GM19035 (cell line): ENCODE measurements around the gene NDUFS6.
A peak's percentile ranks its signal among the peaks of the same experiment; 100 is the strongest.
"Not testable (repeated sequence)": the region's sequence is repeated elsewhere in the genome, so short reads cannot be mapped to it uniquely, and the experiment has no call there.

Experiments used
- ATAC-seq: cut with Tn5 transposase; IDR thresholded peaks from one replicate; pipeline ENCODE4 v1.9.1; 2021; ENCODE audit not compliant: unreplicated experiment

NDUFS6 gene

DNA sequence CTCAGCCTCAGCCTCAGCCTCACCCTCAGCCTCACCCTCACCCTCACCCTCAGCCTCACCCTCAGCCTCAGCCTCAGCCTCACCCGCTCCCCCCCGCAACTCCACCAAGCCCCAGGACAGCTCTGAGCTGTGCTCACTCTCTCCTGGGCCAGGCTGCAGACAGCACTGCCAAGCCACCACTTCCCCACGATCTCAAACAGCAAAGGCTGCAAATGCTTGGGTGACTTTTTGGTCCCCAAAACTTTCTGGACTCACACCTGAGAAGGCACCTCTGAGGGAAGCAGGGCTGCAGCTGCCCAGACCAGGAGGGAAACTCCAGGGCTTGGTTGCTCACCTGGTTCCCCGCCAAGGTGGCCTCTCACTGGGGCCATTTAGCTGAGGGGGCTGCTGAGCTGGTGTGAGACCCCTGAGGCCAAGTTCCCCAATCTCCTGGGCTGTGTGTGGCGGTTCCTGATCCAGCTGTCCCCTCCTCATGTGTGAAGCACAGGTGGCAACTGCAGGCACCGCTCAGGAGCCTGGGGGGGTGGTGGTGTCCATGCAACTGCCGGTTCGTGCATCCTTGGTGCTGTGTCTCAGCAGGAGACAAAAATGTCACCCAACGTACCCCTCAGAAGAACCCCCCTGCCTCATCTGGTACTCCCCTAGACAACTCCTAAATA, 19.4 kb upstream of the NDUFS6 start:
- ATAC-seq, result no peak

DNA sequence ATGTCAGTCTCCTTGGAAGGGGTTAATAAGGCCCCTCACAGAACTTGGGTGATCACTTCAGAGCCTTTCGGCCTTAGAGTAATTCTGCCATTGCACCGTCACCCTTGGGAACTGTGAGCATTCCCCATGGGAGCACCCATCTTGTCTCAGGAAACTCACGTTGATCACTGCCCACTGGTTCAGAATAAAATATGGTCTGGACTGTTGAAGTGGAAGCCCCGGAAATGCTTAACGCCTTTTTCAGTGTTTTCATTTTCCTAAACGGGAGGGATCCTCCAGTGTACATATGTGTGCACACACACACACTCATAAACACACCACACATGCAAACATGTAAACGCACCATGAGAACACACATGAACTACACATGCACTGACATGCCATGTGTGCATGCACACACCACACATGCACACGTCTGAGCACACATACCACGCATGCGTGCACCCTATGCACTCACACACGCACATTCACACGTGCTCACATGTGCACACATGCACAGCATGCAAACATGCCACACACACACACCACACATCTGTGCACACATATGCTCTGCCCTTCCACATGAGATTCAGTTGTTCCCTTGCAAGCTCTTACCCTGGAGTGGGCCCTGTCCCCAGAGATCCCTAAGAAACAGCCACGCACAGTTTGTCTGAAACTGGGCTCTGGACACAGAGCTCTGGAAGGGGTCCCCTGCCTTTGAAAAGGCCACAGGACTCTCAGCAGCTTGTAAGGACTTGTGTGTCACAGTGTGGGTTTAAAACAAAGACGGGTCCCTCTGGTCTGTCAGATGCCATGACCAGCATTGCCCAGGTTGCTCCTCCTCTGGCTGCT, 18.6 kb upstream of the NDUFS6 start:
- peak; percentile 12 for ATAC-seq

DNA sequence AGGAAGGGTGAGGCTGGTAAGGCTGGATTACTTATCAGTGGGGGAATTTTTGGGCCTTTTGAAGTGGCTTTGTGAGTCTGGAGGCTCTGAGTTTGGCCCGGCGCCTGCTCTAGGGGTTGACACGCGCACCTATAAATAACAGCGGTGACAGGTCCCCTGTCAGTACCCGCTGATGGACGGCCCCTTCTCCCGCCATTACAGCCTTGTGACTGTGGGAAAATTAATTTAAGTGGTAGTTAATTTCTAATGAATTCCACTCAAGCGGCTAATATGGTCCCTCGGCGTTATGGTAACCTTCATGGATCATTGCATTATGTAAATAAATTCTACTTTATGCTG, 18.0 kb upstream of the NDUFS6 start:
- ATAC-seq, result peak; percentile 77

DNA sequence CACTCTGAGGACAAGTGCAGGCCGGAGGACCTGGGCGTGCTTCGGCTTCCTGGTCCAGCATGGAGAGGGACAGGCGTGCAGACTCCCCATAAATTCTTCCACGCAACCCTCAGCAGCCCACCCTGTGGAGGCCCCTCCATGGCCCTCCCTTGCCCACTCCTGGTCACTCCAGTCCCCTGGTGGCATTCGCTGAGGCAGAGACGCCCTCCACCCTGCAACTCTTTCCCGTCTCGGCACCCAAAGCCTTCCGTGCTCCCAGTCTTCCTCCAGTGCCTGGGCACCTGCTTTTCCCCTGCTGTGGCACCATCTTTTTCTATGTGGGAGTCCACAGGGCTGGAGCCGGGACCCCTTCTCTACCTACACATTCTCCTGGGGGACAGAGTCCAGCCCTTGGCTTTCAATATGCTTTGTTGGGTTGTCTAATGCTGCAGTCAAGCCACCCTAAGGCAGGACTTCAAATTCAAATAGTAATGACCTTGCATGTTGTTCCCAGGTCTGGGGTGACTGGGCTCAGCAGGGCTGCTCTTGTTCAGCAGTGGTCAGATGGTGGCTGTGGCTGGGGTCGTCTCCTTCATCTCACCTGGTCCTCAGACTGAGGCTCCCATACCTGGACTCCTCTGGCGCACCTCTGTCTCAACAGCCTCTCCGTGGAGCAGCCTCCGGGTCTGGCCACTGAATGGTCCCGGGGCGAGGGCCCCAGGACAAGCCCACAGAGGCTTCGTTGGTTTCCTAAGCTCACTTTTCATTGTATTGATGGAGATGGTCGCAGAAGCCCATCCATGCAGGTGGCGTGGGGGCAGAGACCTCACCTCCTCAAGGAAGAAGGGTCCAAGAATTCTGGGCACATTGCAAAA, 16.8 kb upstream of the NDUFS6 start:
- ATAC-seq, result no peak

DNA sequence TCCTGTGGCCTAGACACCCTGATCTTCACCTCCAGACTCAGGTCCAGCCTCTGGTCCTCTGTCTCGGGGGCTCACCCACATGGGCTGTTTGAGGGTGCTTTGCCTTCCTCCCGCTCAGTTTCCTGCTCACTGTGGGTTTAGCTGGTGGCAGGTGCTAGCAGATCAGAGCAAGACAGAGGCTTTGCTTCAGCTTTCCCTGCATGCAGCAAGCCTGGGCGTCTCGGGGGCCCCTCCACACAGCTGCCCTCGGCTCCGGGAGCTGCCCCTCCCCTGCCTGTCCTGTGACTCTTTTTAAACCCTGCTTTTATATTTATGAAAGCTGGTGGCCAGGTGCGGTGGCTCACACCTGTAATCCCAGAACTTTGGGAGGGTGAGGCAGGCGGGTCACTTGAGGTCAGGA, 16.1 kb upstream of the NDUFS6 start:
- ATAC-seq, result no peak

DNA sequence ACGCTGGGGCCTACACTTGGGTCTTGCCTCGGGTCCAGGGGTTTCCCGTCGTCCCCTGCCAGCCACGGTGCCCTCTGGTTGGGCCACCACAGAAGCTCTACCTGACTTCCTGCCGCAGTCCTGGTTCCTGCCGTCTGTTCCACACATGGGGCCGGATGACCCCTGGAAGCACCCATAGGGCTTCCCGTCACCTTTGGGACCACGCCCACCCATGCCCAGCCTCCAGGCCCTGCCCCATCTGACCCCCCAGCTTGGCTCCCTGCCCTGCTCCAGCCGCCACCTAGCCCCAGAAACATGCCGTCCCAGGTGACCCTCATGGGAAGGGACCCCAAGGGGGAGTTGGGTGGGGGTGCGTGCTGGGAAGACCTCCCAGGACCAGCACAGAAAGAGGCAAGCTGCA, 15.2 kb upstream of the NDUFS6 start:
- ATAC-seq, result no peak

DNA sequence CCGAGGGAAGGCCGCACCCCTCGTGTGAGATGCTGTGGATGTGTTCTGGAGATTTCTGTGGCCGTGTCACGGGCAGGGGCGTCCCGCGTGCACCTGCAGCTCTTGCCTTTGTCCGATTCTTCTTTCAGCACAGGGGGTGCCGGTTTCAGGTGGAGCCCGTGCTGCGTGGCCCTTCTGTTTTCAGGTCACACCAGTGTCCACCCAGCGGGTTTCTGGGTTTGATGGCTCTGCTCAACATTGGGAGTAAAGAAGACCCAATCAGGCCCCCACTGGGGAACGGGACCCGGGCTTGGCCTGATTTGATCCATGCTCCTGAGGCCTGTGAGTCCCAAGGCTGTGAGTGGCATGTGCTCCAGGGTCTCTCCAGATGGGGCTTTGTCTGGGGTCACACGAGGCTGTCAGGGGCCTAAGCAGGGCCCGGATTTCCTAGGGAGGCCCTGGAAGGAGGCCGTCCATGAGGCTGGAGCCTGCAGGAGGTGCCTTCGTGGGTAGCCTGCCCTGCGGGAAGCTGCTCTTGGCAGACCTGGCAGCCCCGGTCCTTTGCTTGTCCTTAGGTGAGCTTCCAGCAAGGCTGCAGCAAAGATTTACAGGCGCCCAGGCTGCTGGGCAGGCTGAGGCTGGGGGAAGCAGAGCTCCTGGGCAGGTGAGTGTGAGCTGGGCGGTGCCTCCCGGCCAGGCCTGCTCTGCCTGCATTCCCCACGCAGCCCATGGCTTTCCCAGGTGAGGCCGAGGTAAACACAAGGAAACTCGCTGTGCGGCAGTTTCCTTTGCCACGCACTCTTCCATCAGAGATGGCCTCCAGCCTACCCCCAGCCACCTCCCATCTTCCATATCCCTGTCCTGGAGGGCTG, 14.4 kb upstream of the NDUFS6 start:
- ATAC-seq, result no peak

DNA sequence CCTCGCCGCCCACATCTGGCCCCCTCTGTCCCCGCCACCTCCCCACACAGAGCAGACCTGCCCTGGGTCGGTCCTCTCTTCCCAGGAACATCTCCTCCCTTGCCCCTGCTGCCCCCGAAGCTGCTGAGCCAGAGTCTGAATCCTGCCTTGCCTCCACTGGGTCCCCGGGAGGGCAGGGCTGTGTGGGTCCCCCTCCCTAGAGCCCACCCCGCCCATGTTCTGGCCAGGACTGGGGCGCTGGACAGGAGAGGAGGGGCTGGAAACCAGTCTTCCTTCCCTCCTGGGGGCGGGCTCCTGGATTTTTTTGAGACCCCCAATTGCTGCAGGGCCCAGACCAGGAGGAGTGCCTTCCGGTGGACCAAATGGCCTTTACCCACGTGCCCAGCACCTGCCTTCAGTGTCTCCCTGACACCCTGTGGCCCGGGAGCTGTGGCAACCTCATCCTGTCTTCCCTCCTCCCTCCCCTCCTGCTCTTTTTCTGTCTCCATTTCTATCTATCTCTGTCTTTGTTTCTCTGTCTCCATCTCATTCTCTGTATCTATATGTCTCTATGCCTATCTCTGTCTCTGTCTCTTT, 13.6 kb upstream of the NDUFS6 start:
- no peak for ATAC-seq

DNA sequence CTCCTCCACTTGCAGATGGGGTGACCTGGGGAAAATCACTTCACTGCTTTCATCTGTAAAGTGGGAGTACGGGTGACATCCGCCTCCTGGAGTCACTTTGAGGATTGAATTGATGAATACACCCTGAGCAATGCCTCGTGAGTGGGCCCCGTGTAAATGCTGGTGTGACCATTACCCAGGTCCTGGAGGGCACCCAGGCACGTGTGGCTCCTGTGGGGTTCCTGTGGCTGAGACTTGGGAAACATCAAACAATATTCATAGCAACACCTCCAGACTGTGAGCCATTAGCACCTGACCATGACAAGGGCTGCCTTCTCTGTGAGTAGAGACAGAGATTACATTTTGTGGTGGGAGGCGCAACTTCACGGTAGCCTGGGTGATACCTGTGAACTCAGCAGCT, 13.0 kb upstream of the NDUFS6 start:
- ATAC-seq, result no peak

DNA sequence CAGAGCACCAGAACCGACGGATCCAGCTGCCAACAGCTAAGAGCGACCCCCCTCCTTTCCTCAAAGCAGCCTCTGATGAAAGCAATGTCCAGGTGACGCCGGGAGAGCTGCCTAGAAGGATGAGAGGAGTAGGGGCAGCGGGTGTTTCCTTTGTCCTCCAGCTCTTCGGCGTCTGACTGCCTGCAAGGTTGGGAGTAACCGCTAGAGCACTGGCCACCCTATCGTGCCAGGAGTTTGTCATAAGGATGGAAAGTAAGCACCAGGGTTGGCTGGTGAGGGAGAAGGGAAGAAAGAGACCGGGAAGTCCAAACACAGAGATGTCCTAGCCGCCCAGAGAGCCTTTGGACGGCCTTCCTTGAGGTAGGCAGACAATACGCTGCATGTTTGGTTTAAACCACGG, 12.4 kb upstream of the NDUFS6 start:
- no peak for ATAC-seq

DNA sequence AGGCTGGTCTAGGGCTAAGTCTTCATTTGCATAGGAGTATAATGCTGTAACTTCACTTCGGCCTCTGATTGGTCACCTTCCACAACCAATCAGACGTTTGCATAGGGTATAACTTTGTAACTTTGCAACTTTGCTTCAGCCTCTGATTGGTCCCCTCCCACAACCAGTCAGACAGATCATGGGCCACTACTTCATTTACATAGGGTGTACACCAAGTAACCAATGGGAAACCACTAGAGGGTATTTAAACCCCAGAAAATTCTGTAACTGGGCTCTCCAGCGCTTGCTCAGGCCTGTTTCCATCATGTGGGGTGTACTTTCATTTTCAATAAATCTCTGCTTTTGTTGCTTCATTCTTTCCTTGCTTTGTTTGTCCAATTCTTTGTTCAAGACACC, 11.8 kb upstream of the NDUFS6 start:
- not testable (repeated sequence) for ATAC-seq

DNA sequence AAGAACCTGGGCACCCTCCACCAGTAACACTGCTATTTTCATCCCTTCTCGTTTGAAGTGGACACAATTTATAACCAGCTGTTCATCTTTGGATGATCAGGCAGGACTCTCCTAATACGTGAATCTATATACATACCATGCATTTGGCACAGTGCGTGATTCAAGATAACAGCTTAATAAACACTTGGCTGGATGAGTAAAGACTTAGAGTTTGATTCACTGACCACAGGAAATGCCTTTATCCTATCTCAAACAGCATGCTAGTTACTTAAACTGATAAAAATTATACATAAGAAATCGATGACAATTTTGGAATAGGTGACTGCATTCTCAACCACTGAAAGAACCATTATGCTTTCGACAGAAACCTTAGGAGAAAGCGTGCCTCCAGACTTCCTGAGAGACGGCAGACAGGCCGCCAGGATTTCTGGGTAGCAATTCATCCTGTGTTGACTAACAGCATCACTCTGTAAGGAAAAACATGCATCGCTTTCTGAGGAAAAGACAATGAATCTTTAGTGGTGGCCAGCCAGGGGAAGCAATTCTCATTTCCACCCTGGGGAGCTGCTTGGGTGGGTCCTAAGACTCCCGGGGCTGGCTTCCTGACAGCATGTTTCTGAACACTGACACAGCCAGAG, 11.3 kb upstream of the NDUFS6 start:
- no peak for ATAC-seq

DNA sequence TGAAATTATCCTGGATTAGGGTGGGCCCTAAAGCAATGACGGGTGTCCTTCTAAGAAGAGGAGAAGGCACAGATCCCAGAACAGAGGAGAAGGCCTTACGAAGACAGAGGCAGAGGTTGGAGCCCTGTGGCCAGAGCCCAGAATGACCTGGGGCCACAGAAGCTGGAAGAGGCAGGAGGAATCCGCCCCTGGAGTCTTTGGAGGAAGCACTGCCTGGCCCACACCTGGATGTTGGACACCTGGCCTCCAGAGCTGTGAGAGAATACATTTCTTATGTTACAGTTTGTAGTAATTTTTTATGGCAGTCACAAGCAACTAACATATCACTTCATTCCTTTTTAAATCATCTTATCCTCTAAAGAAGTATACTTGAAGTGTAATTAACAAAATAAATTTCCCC, 10.0 kb upstream of the NDUFS6 start:
- ATAC-seq, result no peak

DNA sequence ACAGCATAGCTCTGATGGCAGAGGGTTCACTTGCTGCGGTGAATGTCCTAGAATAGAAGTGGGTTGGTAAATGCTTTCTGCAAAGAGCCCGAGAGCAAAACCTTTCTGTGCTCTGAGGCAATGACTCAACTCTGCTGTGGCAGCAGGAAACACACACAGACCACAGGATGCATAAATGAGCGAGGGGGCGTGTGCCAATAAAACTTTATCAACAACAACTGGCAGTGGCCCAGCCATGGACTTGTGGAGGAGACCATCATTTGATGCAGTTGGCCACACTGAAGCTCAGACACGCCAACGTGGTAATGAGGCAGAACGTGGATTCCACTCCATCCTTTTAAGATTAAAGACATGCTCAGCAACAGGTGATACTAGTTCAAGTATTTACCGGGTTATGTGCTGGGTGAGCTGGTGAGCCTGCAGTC, 8.4 kb upstream of the NDUFS6 start:
- peak; percentile 95 for ATAC-seq

DNA sequence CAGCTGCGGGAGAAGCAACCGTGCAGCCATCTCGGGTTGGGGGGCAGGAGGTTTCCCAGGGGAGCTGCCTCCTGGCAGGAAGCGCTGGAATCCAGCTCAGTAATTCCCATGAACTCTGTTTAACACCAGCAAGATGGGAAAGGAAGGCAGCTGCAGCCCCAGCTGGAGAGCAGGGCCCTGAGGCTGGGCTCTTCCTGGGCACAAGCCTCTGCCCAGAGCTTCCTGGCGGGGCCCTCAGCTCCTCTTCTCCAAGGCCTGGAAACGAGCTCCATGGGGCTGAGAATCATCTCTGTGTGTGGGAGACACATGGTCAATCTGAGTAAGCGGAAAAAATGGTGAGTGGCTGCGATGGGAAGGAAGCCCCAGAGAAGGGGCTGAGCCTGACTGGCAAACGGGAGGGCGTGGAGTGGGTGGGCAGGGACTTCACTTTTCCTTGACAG, 7.9 kb upstream of the NDUFS6 start:
- ATAC-seq, result no peak

DNA sequence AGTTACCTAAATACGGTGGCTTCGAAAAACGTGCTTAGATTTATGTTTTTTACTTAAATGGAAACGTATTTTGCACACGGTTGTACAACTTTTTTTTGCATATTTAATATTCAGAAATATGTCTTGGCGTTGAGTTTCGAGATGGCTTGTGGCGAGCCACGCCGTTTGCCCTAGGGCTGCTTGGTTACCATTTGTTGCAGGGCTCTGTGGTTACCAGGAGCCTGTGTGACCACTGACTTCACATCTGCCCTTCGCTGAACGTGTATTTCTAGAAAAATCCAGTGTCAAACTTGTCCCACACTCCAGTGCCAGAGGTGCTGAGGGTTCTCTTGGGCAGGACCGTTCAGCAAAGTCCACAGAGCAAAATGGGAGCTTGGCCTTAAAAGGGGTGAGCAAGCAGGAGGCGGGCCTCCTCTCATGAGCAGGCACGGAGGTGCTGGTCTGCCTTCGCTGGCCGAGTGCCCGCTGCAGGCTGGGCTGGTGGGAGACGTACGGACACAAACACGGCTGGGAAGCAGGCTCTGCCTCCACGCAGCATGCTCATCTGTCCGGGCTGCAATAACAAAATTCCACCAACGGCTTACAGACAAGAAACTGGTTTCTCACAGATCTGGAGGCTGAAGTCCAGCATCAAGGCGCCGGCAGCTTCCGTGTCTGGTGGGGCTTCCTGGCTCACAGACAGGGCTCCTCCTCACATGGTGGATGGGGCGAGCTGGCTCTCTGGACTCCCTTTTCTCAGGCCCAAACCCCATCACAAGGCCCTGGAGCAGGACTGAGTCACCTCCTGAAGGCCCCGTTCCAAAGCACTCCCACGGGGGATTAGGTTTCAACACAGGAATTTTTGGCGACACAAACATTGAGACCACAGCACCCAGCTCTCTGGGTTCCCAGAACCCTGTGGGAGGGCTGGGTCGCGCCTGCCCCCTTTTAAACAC, 7.0 kb upstream of the NDUFS6 start:
- ATAC-seq, result no peak

DNA sequence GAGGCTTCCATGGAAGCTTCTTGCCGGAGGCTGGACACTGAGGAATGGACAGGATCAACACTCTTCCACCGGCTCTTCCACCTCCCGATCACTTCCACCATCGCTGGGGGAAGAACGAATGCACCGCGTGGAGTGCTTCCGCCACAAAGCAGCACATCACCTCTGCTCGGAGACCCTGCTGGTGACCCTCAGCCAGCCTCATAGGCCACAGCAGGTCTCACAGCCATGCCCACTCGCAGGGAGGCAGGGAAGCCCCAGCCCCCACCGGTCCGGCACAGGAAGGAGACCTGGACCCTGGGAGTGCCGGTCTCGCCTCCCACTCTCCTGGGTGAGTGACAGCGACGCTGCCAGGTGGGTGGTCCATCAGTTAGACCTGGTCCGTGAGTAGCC, 6.3 kb upstream of the NDUFS6 start:
- ATAC-seq, result no peak

DNA sequence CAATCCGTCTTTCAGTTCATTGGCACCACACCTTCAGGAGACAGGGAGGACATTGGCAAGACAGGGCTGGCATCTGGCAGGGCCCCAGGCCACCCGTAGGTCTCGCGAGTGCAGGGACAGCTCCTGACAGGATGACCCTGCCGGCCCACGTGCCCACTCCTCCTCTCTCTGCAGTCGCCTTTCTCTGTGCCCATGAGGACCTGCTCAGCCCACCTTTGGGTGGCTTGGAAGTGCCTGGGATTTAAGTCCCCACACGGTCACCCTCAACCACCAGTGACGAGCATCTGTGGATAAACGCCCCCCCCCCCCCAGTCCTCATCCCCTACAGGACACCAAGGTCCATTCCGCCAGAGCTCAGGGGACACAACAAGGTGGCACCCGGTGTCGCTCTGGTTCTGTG, 5.7 kb upstream of the NDUFS6 start:
- ATAC-seq, result no peak

DNA sequence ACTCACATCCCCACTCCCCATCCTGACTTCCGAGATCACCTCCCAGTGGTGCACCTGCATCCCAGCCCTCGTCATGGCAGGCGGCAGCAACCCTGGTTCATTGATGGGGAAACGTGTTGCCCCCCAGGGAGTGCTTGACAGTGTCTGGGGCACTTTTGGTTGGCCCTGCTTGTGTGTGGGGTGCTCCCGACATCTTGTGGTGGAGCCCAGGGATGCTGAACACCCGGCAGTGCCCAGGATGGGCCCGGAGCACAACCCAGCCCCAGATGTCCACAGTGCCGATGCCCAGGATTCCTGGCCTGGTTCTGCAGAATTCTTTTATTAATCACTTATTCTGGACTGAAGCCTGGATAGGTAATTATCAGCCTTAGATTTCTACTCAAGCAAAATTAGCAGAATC, 5.3 kb upstream of the NDUFS6 start:
- no peak for ATAC-seq
